Common myeloid progenitor, CD34-positive (primary cell): Measurements from ENCODE around the gene CTH.
"Not testable (repeated sequence)": the region's sequence is repeated elsewhere in the genome, so short reads cannot be mapped to it uniquely, and the experiment has no call there.

Experiments
- CTCF ChIA-PET: fragments of 350-600 bp; sonication (Branson Sonifier 250); formaldehyde crosslinking; loops from one replicate; lab custom pipeline; 2021; ENCODE audit warnings: antibody characterized with exemption; lab: Charles Lee
- POLR2A ChIA-PET: fragments of 350-600 bp; sonication (Branson Sonifier 250); formaldehyde crosslinking; loops from one replicate; lab custom pipeline; 2021; ENCODE audit warnings: antibody characterized with exemption; lab: Charles Lee
- DNase-seq, 3 donors: peaks; one replicate each; pipeline versions ENCODE4 v3.0.0 to v3.0.0-alpha.2; 2013
- H3K27ac ChIP-seq, 2 experiments: 1 replicate in 1 of 2; 2 replicates in 1 of 2; pipeline ENCODE4 v1.7.0; 2013; ENCODE audit warnings: inconsistent platforms in 2 of 2, low read length in 2 of 2, mild to moderate bottlenecking in 2 of 2, low read depth in 1 of 2, moderate library complexity in 1 of 2; ENCODE audit not compliant: severe bottlenecking in 2 of 2, insufficient read depth in 1 of 2, poor library complexity in 1 of 2
- H3K27me3 ChIP-seq, 5 experiments: replicated peaks in 2 of 5; 1 replicate in 3 of 5; 2 replicates in 2 of 5; pipeline versions ENCODE4 v1.6.1 to v1.7.0; 2013; ENCODE audit warnings: low read length in 4 of 5, mild to moderate bottlenecking in 2 of 5, moderate library complexity in 2 of 5, inconsistent platforms in 1 of 5; ENCODE audit not compliant: insufficient read depth in 5 of 5, control insufficient read depth in 4 of 5
- H3K36me3 ChIP-seq, 4 experiments: 1 replicate in 2 of 4; 2 replicates in 2 of 4; pipeline versions ENCODE4 v1.6.1 to v1.7.0; 2013; ENCODE audit warnings: low read length in 3 of 4, control low read depth in 1 of 4, mild to moderate bottlenecking in 1 of 4; ENCODE audit not compliant: control insufficient read depth in 4 of 4, insufficient read depth in 4 of 4
- H3K4me1 ChIP-seq, 4 experiments: 1 replicate in 3 of 4; 2 replicates in 1 of 4; pipeline versions ENCODE4 v1.6.1 to v1.7.1; 2013; ENCODE audit warnings: low read length in 3 of 4, mild to moderate bottlenecking in 3 of 4, control low read depth in 1 of 4, inconsistent platforms in 1 of 4, moderate library complexity in 1 of 4; ENCODE audit not compliant: control insufficient read depth in 4 of 4, insufficient read depth in 4 of 4; ENCODE audit errors: control extremely low read depth in 1 of 4
- H3K4me3 ChIP-seq, 7 experiments: 1 replicate in 4 of 7; 2 replicates in 3 of 7; pipeline versions ENCODE4 v1.5.1 to v1.7.0; 2013; ENCODE audit warnings: mild to moderate bottlenecking in 7 of 7, low read length in 6 of 7, moderate library complexity in 6 of 7, inconsistent platforms in 2 of 7, low read depth in 2 of 7, control low read depth in 1 of 7; ENCODE audit not compliant: insufficient read depth in 4 of 7, control insufficient read depth in 1 of 7; ENCODE audit errors: extremely low read depth in 1 of 7
- H3K9me3 ChIP-seq, 5 experiments: 1 replicate in 4 of 5; 2 replicates in 1 of 5; pipeline versions ENCODE4 v1.6.1 to v1.7.1; 2013; ENCODE audit warnings: low read length in 4 of 5, mild to moderate bottlenecking in 2 of 5, inconsistent platforms in 1 of 5, low read depth in 1 of 5, moderate library complexity in 1 of 5; ENCODE audit not compliant: control insufficient read depth in 4 of 5, insufficient read depth in 2 of 5; ENCODE audit errors: control extremely low read depth in 1 of 5
- WGBS: methylation state at CpG from one replicate; pipeline ENCODE4 v1.1.5; 2013; ENCODE audit not compliant: insufficient coverage; 5-methylcytosine and 5-hydroxymethylcytosine counted together

Gene CTH

DNA sequence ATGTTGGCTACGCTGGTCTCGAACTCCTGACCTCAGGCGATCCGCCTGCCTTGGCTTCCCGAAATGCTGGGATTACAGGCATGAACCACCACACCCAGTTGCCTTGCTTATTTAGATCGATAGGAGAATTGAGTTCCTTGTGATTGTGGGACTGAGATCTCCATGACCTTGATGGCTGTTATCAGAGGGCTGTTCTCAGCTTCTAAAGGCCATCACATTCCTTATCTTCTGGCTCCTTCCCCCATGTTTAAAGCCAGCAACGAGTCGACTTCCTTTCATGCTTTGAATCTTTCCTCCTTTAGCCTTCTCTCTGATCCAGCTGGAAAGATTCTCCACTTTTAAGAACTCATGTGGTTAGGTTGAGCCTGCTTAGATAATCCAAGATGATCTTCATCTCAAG lies 38.0 kb downstream of the CTH start:
- 69% methylated on average over 8 of the region's 8 CpGs for WGBS
- H3K9me3 ChIP-seq, result no peaks in the 10 kb centered on the region

DNA sequence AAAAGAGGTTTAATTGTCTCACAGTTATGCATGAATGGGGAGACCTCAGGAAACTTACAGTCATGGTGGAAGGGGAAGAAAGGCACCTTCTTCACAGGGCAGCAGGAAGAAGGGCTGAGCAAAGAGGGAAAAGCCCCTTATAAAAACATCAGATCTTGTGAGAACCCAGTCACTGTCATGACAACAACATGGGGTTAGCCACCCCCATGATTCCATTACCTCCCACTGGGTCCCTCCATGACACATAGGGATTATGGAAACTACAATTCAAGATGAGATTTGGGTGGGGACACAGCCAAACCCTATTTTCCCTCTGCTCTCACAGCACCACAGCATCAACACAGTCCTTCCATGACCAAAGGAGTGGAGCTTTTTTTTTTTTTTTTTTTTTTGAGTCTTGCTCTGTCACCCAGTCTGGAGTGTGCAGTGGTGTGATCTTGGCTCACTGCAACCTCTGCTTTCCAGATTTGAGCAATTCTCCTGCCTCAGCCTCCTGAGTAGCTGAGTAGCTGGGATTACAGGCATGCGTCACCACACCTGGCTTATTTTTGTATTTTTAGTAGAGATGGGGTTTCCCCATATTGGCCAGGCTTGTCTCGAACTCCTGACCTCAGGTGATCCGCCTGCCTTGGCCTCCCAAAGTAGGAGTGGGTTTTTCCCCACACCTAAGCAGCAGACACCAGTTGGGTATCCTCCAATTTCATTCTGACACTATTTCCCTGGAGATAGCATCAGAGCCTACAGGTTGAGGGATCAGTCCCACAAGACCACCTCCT lies 41.3 kb downstream of the CTH start:
- WGBS, result 100% methylated on average over 2 of the region's 3 CpGs
- H3K9me3 ChIP-seq, POLR2A ChIA-PET, H3K36me3 ChIP-seq, CTCF ChIA-PET, H3K4me1 ChIP-seq, H3K4me3 ChIP-seq, H3K27me3 ChIP-seq, DNase-seq, H3K27ac ChIP-seq: not testable (repeated sequence)

More for the DNA sequence above, 38.0 kb downstream of the CTH start:
- no peak overlapping the region for H3K4me3 ChIP-seq
- H3K4me1 ChIP-seq, result no peaks in the 10 kb centered on the region
- no peaks in the 10 kb centered on the region for H3K27me3 ChIP-seq
- no peak overlapping the region for H3K27ac ChIP-seq
- H3K36me3 ChIP-seq, result no peaks in the 10 kb centered on the region
- ChIA-PET CTCF (no interaction called here), POLR2A (no interaction called here)
- no peak for DNase-seq

DNA sequence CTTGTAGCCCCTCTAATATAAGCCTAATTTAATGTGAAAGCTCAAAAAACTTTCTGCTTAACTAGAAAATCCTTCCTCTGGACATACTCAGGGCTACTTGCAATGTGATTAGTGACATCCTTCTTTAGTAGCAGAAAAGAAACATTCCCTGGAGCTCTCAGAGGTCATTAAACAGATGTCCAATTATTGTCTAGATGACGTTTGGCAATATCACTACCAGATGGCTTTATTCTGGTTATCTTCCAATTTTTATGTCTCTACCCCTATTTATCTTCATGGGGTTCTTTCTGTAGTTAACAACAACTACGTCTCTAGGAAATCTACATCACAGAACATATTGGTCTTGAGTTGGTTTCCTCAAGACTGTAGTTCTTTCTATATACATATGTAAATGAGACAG lies 44.2 kb downstream of the CTH start:
- Histone ChIP-seq H3K4me1 (peaks cover 0 to 9% (median 0%) of the 10 kb centered on the region in 4 experiments), H3K4me3 (no peak overlapping the region), H3K27ac (no peak overlapping the region), H3K9me3 (peaks cover 0 to 3% (median 0%) of the 10 kb centered on the region in 5 experiments), H3K27me3 (no peaks in the 10 kb centered on the region), H3K36me3 (no peaks in the 10 kb centered on the region)
- no peak for DNase-seq
- ChIA-PET CTCF (no interaction called here), POLR2A (no interaction called here)
- WGBS, result 40% methylated on average over 1 of the region's 2 CpGs

DNA sequence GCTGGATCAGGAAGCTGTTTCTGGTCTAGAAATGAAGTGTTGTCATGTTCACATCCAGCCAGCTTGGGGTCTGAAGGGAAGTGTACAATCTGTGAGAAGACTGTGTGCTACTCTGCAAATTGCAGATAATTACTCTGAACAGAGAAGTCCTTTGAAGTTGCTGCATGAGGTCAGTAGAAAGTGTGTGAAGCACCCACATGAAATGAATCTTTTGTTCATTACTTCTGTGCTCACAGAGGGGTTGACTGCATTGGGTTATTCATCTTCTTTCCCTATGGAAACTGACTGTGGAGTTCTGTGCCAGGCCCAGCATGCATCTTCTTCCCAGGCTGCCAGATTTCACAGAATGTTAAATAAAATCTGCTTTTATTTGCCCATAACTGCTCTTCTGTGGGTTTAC lies 47.1 kb downstream of the CTH start:
- Histone ChIP-seq H3K27me3 (no peaks in the 10 kb centered on the region), H3K27ac (no peak overlapping the region), H3K4me3 (no peak overlapping the region), H3K9me3 (peaks cover 0 to 3% (median 0%) of the 10 kb centered on the region in 5 experiments), H3K36me3 (no peaks in the 10 kb centered on the region), H3K4me1 (peaks cover 0 to 10% (median 0%) of the 10 kb centered on the region in 4 experiments)
- CTCF ChIA-PET, result no interaction called here
- DNase-seq, result peak in 2 of 3 donors; percentile 6 to 25
- POLR2A ChIA-PET, result interaction anchor here (0.7 kb wide), 1 partner anchor 8 kb away, joined by 3 read pairs; no protein-coding TSS in a partner anchor

DNA sequence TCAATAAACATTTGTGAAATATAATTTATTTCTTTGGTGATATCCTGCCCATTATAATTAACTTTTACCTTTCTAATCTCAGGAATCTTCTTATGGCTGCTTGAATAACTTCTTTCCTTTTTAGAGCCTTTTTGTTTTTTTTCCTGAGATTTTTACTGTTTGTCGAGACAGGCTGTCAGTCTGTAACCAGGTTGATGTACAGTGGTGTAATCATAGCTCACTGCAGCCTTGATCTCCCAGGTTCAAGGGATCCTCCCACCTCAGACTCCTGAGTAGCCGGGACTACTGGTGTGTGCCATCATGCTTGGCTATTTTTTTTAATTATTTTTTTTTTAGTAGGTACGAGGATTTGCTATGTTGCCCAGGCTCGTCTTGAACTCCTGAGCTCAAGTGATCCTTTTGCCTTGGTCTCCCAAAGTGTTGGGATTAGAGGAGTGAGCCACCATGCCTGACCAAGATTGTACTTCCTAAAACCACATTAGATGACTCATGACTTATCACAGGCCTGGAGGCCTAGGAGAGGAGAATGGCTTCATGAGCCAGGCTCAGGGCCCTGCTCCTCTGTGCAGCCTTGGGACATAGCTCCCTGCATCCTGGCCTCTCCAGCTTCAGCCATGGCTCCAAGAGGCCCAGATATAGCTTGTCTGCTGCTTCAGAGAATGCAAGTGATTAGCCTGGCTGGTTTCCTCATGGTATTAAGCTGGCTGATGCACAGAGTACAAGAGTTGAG lies 48.6 kb downstream of the CTH start:
- Histone ChIP-seq H3K9me3 (peaks cover 0 to 3% (median 0%) of the 10 kb centered on the region in 5 experiments), H3K36me3 (no peaks in the 10 kb centered on the region), H3K27me3 (no peaks in the 10 kb centered on the region), H3K27ac (no peak overlapping the region), H3K4me1 (peaks cover 0 to 10% (median 0%) of the 10 kb centered on the region in 4 experiments), H3K4me3 (no peak overlapping the region)
- DNase-seq, result no peak
- 100% methylated on average over 3 of the region's 4 CpGs for WGBS
- ChIA-PET CTCF (interaction anchor here (1.5 kb wide), 1 partner anchor 27 kb away, joined by 3 read pairs; no protein-coding TSS in a partner anchor), POLR2A (no interaction called here)

DNA sequence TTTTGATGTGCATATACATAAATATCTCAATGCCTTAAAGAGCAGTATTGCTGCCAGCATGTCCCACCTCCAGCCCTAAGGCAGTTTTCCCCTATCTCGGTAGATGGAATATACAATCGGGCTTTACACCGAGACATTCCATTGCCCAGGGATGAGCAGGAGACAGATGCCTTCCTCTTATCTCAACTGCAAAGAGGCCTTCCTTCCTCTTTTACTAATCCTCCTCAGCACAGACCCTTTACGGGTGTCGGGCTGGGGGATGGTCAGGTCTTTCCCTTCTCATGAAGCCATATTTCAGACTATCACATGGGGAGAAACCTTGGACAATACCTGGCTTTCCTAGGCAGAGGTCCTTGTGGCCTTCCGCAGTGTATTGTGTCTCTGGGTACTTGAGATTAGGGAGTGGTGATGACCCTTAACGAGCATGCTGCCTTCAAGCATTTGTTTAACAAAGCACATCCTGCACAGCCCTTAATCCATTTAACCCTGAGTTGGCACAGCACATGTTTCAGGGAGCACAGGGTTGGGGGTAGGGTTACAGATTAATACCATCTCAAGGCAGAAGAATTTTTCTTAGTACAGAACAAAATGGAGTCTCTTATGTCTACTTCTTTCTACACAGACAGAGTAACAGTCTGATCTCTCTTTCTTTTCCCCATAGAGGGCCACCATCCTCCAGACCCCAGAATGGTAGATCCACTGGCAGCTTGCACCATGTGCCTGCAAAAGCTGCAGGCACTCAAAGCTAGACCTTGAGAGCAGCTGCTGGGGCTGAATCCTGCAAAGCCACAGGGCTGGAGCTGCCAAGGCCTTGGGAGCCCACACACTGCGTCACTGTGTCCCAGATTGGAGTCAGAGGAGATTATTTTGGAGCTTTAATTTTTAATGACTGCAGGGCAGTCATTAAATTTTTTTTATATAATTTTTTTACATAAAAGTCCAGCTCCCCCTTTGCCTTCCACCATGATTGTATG lies 50.0 kb downstream of the CTH start:
- H3K27ac ChIP-seq, H3K9me3 ChIP-seq, H3K27me3 ChIP-seq, H3K36me3 ChIP-seq, CTCF ChIA-PET, POLR2A ChIA-PET, H3K4me3 ChIP-seq: not testable (repeated sequence)
- no CpG with 5 or more reads among the region's 8 CpGs for WGBS
- H3K4me1 ChIP-seq, result peaks cover 0 to 10% (median 0%) of the 10 kb centered on the region in 4 experiments
- peak in 1 of 3 donors; percentile 7 for DNase-seq
